GM21786 (cell line): ENCODE measurements around the gene RGS9.

Source experiments
- ATAC-seq: cut with Tn5 transposase; IDR thresholded peaks from one replicate; pipeline ENCODE4 v1.9.1; 2021; ENCODE audit not compliant: unreplicated experiment

RGS9 gene

DNA sequence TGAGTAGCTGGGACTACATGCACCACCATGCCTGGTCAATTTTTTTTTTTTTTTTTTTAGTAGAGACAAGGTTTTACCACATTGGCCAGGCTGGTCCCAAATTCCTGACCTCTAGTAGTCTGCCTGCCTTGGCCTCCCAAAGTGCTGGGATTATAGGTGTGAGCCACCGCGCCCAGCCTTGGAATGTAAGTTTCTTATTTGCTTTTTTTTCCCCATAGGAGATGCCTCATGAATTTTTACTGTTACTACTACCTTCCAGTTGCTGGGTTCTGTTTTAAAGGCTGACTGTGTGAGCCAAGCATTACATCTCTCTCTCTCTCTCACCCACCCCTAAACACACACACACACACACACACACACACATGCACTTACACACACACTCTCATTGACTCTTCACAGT, 112.6 kb downstream of the RGS9 start:
- no peak for ATAC-seq

DNA sequence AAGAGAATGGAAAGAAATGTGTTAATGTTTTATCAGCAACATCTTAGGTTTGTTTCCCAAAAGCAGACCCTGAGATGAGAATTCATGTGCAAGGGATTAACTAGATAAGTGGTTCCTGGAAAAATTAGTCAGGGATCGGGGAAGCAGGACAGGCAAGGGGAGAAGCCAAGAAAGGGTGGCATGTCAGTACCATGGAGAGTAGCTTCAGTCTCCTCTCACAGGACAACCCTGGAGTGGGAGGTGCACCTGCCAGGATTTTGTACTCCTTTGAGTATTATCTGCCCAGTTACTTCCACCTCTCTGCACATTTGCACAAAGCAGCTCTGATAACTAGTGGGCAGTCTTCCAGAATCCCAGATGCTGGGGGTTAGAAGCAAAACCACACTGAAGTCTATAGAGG, 117.0 kb downstream of the RGS9 start:
- no peak for ATAC-seq

DNA sequence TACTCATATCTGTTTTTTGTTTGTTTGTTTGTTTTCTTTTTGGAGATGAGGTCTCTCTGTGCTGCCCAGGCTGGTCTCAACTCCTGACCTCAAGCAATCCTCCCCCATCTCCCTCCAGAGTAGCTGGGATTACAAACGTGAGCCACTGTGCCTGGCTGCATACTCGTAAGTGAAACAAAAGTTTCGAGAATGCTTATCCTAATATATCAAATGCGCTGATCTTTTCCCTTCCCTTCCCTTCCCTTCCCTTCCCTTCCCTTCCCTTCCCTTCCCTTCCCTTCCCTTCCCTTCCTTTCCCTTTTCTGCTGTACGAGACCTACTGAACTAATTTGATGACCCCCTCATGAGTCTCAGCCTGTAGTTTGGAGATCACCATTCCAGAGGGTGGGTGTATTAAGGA, 122.1 kb downstream of the RGS9 start:
- ATAC-seq = no peak

DNA sequence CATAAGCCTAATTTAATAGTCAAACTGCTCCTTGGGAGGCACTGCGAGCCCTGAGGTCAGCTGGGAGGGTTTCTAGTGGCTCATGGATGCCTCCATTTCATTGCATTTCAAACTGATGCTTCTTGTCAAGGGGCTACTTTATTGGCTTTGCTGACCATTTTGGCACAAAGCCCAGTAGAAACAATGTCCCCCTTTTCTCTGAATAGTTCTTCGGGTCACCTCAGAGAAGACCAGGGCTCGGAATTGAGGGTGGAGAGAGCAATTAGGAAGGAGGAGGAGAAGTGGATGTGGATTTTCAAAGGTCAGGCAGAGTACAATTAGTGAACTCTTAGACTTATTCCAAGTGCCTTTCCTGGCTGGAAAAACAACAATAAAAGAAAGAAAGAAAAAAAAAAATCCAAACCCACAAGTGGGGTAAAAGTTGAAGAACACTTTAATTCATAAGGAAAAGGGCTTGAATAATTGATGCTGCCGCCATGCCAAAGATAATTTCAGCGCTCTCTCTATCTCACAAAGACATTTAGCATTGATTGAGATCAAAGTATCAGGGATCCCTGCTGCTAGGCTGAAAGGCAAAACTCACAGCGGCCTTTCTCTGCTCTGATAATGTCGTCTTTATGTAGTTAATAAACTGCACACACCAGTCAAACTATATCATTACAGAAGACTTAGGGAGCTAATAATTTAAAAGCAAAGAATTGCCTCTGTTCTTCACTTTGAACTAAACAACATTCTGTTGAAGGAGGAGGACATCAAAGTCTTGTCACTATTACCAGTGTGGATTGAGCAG, 122.7 kb downstream of the RGS9 start:
- ATAC-seq = no peak

DNA sequence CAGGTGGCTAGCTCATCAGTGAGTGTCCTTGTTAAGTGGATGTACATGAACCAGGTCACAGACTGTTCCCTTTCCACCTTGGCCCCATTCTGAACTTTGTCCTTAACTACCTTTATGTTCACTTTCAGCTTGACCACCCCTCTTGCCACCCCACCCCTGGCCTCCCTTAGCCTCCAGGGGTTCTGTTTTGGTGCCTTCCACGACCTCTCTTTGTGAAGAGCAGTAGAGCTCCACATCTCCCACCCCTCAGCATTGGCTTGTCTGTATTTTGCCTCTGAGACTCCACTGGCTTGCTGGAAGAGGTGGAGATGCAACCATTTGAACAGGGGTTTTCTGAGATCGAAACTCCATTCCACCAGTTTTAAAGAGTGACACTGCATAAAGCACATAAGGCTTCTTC, 123.5 kb downstream of the RGS9 start:
- ATAC-seq = no peak

DNA sequence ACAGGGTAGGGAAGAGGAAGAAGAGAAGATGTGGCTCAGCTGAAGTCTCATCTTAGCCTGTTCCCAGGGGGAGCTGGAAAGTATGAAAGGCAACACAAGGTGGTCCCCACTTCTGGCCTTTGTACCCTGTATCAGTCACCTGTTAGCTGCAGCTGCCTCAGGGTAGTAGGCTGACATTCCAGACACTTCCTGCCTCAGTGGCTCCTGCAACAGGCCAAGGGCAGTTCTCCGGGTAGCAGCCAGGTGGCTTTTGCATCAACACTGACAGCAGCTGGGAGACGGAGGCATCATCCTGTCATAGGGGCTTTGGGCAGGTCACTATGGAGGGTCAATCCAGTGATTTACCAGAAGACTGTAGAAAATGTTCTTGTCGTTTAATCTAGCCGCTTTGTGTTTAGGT, 124.0 kb downstream of the RGS9 start:
- no peak for ATAC-seq

DNA sequence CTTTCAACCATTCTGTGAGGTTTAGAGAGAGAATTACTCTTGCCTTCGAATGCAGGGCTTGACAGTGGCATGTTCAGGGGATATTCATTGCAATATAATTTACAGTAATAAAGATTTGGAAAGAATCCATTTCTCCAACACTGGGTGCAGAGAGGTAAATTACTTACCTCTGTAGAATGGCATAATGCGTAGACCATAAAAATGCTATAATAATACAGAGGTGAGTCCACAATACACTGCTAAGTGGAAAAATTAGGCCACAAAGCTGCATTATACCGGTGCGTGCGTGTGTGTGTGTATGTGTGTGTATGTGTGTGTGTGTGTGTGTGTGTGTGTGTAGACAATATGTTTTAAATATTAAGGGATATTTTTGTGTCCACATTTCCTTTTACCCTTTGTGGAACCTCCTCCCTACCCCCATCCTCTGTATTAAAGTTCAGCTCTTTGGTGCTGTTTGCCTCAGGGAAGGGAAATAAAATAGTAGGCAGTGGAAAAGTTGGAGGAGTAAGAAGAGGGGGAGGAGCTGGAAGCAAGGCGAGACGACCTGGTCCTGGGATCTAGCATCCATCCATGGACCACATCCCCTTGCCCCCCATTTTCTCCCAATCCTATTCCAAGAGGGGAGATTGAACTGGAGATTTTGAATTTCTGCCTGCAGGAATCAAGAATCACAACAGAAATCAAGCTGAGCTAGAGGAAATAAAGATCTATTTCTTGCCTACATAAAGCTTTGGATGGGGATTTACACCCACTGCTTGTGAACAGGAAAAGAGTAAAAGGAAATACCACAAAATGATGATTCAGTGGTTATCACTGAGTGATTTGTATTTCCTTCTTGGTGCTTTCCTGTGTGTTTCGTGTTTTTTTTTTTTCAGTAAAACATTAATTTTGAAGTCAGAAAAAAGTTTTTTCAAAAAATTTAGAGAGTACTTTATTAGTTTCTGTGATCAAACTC, 124.8 kb downstream of the RGS9 start:
- ATAC-seq = no peak

DNA sequence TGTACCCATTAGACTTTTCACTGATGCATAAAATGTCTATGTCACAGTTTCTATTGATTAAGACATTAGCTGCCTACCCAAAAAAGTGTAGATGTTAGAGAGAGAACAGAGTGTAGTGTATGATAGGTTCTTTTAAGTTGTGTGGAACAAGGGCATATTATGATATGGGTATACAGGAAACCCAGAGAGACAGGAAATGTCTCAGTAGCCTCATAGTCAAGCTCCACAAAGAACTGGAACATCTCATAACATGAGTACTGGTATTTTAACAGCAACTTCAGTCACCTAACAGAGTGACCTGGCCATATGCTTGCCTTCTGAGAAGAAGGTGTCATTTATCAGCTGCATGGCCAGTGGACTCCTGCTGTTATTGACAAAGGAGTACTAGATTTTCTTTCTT, 128.1 kb downstream of the RGS9 start:
- no peak for ATAC-seq

DNA sequence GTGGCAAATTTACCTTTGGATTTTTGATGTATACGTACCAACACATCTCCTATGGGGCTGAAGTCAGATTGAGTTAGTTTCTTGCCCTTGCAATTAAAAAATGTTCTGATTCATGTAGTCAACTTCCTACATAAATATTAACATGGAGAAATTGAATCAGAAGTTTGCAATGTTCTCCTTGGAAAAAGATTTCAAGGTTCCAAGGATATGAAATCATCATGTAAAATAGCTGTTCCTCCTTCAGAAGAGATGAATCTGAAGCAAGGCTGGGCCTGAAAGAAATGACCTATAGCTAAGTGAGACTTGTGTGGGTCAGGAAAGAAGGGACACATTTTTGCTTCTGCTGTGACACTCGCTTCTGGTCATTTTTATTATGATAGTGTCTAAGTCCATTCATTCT, 131.7 kb downstream of the RGS9 start:
- ATAC-seq = no peak

DNA sequence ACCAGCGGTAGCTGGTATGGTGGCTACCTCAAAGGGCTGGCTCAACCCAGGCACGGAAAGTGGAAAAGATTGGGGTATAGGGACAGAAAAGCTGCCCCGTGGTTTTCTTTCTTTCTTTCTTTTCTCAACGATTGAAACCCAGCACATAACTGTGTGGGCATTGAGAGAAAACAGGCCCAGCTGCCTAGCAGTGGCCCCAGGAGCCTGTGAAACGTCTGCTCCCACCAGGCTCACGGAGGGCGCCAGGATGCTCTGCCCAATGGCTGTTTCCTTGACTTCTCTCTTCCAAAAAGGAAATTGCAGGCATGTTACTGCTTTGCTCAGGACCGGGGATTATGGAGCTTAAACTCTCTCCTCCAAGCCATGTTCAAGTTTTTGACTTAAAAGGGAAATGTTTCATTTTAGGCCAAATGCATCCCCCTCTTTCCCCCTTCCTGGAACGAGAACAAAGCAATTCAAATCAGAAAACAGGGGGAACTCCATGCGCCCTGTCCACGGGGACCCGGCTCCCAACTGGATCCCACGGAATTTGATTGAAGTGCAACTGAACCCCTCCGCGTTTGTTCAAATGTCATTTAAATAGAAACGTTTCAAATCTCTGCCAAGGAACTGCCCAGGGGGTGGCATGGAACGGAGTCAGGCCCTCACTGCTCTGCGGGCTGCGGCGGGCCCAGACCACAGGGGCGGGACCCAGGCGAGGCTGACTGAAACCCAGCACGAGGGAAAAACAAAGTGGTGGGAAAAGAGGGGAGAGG, 133.5 kb downstream of the RGS9 start:
- ATAC-seq = no peak

DNA sequence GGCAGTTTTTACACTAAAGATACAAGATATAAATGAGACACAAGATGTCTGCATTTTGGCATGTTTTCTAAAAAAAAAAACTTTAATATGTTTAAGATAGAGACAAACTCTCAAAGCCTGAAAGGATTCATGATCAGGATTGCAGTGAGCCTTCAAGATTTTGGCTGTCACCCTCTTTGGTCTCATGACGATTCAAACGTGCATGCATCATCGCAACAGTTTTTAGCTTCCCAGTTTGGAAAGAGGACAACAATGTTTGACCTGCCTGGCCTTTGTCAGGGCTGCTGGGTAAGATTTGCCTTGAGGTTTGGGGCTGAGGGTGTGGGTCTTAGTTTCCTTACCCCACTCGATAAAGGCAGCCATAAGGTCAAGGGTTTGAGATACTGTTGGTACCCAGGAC, 134.1 kb downstream of the RGS9 start:
- no peak for ATAC-seq
